ENCODE results near the gene GABBR2. TPM values are rescaled to one million over a fixed set of nuclear protein-coding genes. Genes with fewer than 3 reads are reported as not detected.

GABBR2 gene
- total RNA-seq, 1 donor from 2014 or later, result 6.4 TPM

GRCh38 chr9:98300611-98301010, 408.1 kb downstream of the GABBR2 start:
- H3K27ac Mint-ChIP-seq, result no peak overlapping the region
- H3K27me3 Mint-ChIP-seq, result no peaks in the 10 kb centered on the region
- no peaks in the 10 kb centered on the region for H3K36me3 Mint-ChIP-seq
- no peak for DNase-seq (ENCODE audit: extremely low spot score, unreplicated experiment)
- no peaks in the 10 kb centered on the region for H3K4me1 Mint-ChIP-seq (ENCODE audit: unreplicated experiment)
- H3K9me3 Mint-ChIP-seq, result no peaks in the 10 kb centered on the region
- no peak for TF ChIP-seq CTCF (conservative IDR thresholded peaks at IDR 0.05)
- H3K4me3 Mint-ChIP-seq, result no peak overlapping the region

DNA sequence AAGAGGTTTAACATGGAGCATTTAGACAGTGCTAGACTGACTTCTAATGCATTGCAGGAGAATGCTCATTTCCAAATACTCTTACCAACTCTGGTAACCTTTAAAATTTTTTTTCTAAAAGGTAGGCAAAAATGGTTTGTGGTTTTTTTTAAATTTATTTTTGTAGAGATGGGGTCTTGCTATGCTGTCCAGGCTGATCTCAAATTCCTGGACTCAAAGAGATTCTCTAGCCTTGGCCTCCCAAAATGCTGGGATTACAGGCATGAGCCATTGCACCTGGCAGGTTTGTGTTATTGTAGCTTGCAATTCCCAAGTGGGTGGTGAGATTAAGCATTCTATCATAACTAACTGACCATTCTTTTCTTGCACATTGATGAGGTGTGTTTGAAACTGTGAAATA, 410.3 kb downstream of the GABBR2 start:
- Mint-ChIP-seq H3K4me3 (no peak overlapping the region), H3K27me3 (no peaks in the 10 kb centered on the region), H3K9me3 (no peaks in the 10 kb centered on the region), H3K27ac (no peak overlapping the region), H3K4me1 (ENCODE audit: unreplicated experiment) (no peaks in the 10 kb centered on the region), H3K36me3 (no peaks in the 10 kb centered on the region)
- TF ChIP-seq CTCF (conservative IDR thresholded peaks at IDR 0.05), result no peak
- no peak for DNase-seq (ENCODE audit: extremely low spot score, unreplicated experiment)

- no peak for DNase-seq (ENCODE audit: extremely low spot score, unreplicated experiment)
- no peak overlapping the region for H3K4me3 Mint-ChIP-seq
- no peaks in the 10 kb centered on the region for H3K4me1 Mint-ChIP-seq (ENCODE audit: unreplicated experiment)
- no peak for TF ChIP-seq CTCF (conservative IDR thresholded peaks at IDR 0.05)
- H3K9me3 Mint-ChIP-seq, result no peaks in the 10 kb centered on the region
- H3K27me3 Mint-ChIP-seq, result no peaks in the 10 kb centered on the region
- H3K36me3 Mint-ChIP-seq, result no peaks in the 10 kb centered on the region
- H3K27ac Mint-ChIP-seq, result no peak overlapping the region
These were observed 412.9 kb downstream of the GABBR2 start for GRCh38 chr9:98295824-98296223.

- peaks cover 7% of the 10 kb centered on the region for H3K4me1 Mint-ChIP-seq (ENCODE audit: unreplicated experiment)
- no peak overlapping the region for H3K4me3 Mint-ChIP-seq
- DNase-seq (ENCODE audit: extremely low spot score, unreplicated experiment), result no peak
- H3K27me3 Mint-ChIP-seq, result no peaks in the 10 kb centered on the region
- no peaks in the 10 kb centered on the region for H3K9me3 Mint-ChIP-seq
- no peaks in the 10 kb centered on the region for H3K36me3 Mint-ChIP-seq
- TF ChIP-seq CTCF (conservative IDR thresholded peaks at IDR 0.05), result no peak
- H3K27ac Mint-ChIP-seq, result peak overlapping the region; percentile 84
These were observed 416.9 kb downstream of the GABBR2 start for GRCh38 chr9:98291820-98292219.

- TF ChIP-seq CTCF (conservative IDR thresholded peaks at IDR 0.05), result no peak
- Mint-ChIP-seq H3K4me1 (ENCODE audit: unreplicated experiment) (peaks cover 7% of the 10 kb centered on the region), H3K9me3 (no peaks in the 10 kb centered on the region), H3K27ac (no peak overlapping the region), H3K4me3 (no peak overlapping the region), H3K27me3 (no peaks in the 10 kb centered on the region), H3K36me3 (no peaks in the 10 kb centered on the region)
- no peak for DNase-seq (ENCODE audit: extremely low spot score, unreplicated experiment)
These were observed 418.3 kb downstream of the GABBR2 start for GRCh38 chr9:98290411-98290810.

GRCh38 chr9:98289614-98290201, 419.0 kb downstream of the GABBR2 start:
- no peaks in the 10 kb centered on the region for H3K36me3 Mint-ChIP-seq
- no peak for TF ChIP-seq CTCF (conservative IDR thresholded peaks at IDR 0.05)
- no peaks in the 10 kb centered on the region for H3K9me3 Mint-ChIP-seq
- H3K4me1 Mint-ChIP-seq (ENCODE audit: unreplicated experiment), result peaks cover 7% of the 10 kb centered on the region
- H3K27me3 Mint-ChIP-seq, result no peaks in the 10 kb centered on the region
- H3K4me3 Mint-ChIP-seq, result no peak overlapping the region
- H3K27ac Mint-ChIP-seq, result no peak overlapping the region
- no peak for DNase-seq (ENCODE audit: extremely low spot score, unreplicated experiment)

Data from type B pancreatic cell (in vitro differentiated cells).